ENCODE data around the gene LDLRAD2.

LDLRAD2 gene

GRCh38 chr1:21872445-21873079 lies 60.5 kb downstream of the LDLRAD2 start:
- no peak for FAIRE-seq
- TF ChIP-seq POLR2A (IDR thresholded peaks at IDR 0.05; ENCODE audit: low read depth, low read length) (no peak), POU2F2 (IDR thresholded peaks at IDR 0.05; ENCODE audit: low read depth, low read length) (no peak), TAF1 (IDR thresholded peaks at IDR 0.05; ENCODE audit: low read depth, low read length) (no peak), POLR2AphosphoS5 (IDR thresholded peaks at IDR 0.05; ENCODE audit: low read depth, low read length) (no peak), PAX5 (IDR thresholded peaks at IDR 0.05; ENCODE audit: insufficient read depth, low read length, severe bottlenecking) (no peak), SPI1 (IDR thresholded peaks at IDR 0.05; ENCODE audit: low read depth, low read length) (no peak)

GRCh38 chr1:21873174-21873573 lies 61.1 kb downstream of the LDLRAD2 start:
- DNase-seq (ENCODE audit: insufficient read length, low spot score), result no peak
- TF ChIP-seq POLR2AphosphoS5 (IDR thresholded peaks at IDR 0.05; ENCODE audit: low read depth, low read length), result no peak
- TF ChIP-seq PAX5 (IDR thresholded peaks at IDR 0.05; ENCODE audit: insufficient read depth, low read length, severe bottlenecking), result no peak
- no peak for TF ChIP-seq POU2F2 (IDR thresholded peaks at IDR 0.05; ENCODE audit: low read depth, low read length)
- TF ChIP-seq POLR2A (IDR thresholded peaks at IDR 0.05; ENCODE audit: low read depth, low read length), result no peak
- TF ChIP-seq TAF1 (IDR thresholded peaks at IDR 0.05; ENCODE audit: low read depth, low read length), result no peak
- no peak for TF ChIP-seq SPI1 (IDR thresholded peaks at IDR 0.05; ENCODE audit: low read depth, low read length)
- FAIRE-seq, result no peak

More at GRCh38 chr1:21872445-21873079, 60.5 kb downstream of the LDLRAD2 start:
- DNase-seq (ENCODE audit: insufficient read length, low spot score), result no peak

- TF ChIP-seq PAX5 (IDR thresholded peaks at IDR 0.05; ENCODE audit: insufficient read depth, low read length, severe bottlenecking) (no peak), SPI1 (IDR thresholded peaks at IDR 0.05; ENCODE audit: low read depth, low read length) (no peak), TAF1 (IDR thresholded peaks at IDR 0.05; ENCODE audit: low read depth, low read length) (no peak), POU2F2 (IDR thresholded peaks at IDR 0.05; ENCODE audit: low read depth, low read length) (no peak), POLR2A (IDR thresholded peaks at IDR 0.05; ENCODE audit: low read depth, low read length) (no peak), POLR2AphosphoS5 (IDR thresholded peaks at IDR 0.05; ENCODE audit: low read depth, low read length) (no peak)
- FAIRE-seq, result no peak
- no peak for DNase-seq (ENCODE audit: insufficient read length, low spot score)
Observed at GRCh38 chr1:21873761-21874160, 61.7 kb downstream of the LDLRAD2 start.

GRCh38 chr1:21874328-21874727 lies 62.3 kb downstream of the LDLRAD2 start:
- DNase-seq (ENCODE audit: insufficient read length, low spot score) (no peak), FAIRE-seq (no peak)
- TF ChIP-seq PAX5 (IDR thresholded peaks at IDR 0.05; ENCODE audit: insufficient read depth, low read length, severe bottlenecking) (no peak), POLR2A (IDR thresholded peaks at IDR 0.05; ENCODE audit: low read depth, low read length) (no peak), POU2F2 (IDR thresholded peaks at IDR 0.05; ENCODE audit: low read depth, low read length) (no peak), SPI1 (IDR thresholded peaks at IDR 0.05; ENCODE audit: low read depth, low read length) (no peak), POLR2AphosphoS5 (IDR thresholded peaks at IDR 0.05; ENCODE audit: low read depth, low read length) (no peak), TAF1 (IDR thresholded peaks at IDR 0.05; ENCODE audit: low read depth, low read length) (no peak)

Data from GM12891 (cell line).